GM19324 (cell line): ENCODE measurements around the gene FGD6.
"Not testable (repeated sequence)": the region's sequence is repeated elsewhere in the genome, so short reads cannot be mapped to it uniquely, and the experiment has no call there.

Source experiments
- ATAC-seq: cut with Tn5 transposase; IDR thresholded peaks from one replicate; pipeline ENCODE4 v1.9.1; 2021; ENCODE audit warnings: mild to moderate bottlenecking, moderate library complexity; ENCODE audit not compliant: unreplicated experiment, low FRiP score

Gene FGD6

DNA sequence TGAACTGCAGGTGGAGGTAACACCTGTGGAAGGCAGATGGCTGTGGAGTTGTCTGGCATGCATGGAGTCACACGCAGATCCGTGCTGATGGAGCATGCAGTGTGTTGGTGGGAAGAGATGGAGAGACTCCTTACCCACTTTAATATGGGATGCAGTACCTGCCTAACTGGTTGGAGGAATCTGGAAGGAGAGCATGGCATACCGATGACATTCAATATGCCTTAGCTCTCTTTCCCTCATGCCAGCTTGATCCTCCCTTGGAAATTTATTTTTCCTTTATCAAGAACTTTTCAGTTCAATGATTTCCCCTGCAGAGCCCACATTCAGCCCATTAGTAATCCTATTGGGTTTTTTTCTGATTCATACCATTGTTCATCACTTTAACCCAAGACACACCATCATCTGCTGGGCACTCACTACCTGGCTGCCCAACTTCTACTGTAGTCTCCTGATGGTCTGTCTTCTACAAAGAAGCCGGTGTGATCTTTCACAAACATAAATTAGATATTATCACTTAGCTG is 117.9 kb downstream of the FGD6 start:
- no peak for ATAC-seq

DNA sequence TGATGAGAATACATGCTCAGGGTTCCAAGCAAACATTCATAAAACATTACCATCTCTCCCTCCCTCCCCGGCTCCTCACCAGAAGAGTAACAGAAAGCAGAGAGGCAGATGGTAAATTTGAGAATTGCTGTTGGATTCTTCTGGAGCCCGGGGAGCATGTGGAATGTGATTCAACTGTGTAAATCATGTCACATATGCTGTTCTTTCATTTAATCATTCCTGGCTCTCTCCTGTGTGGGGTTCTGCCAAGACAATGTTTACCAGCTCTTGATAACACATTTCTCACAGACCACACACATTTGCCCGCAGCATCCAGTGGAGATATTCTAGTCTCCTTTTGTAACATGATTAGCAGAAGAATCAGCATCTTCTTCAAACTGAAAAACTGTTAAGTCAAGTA is 120.4 kb downstream of the FGD6 start:
- no peak for ATAC-seq

- ATAC-seq, result no peak
These were observed 120.9 kb downstream of the FGD6 start for GRCh38 chr12:95096378-95096777.

DNA sequence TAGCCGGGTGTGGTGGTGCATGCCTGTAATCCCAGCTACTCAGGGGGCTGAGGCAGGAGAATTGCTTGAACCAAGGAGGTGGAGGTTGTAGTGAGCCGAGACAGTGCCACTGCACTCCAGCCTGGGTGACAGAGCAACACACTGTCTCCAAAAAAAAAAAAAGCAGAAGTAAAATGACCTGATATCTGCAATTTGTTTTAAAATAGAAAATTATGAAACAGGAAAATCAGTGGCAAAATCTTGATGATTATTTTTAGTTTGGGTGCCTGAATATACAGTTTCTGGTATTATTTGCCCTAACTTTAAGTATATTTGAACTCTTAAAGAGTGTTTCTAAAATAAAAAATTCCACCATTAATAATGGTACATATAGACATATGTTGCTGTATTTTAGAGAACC is 121.4 kb downstream of the FGD6 start:
- not testable (repeated sequence) for ATAC-seq

GRCh38 chr12:95089462-95089861 is 127.8 kb downstream of the FGD6 start:
- no peak for ATAC-seq

- no peak for ATAC-seq
These were observed 128.9 kb downstream of the FGD6 start for GRCh38 chr12:95088379-95088778.

GRCh38 chr12:95085612-95086011 is 131.7 kb downstream of the FGD6 start:
- ATAC-seq, result no peak

DNA sequence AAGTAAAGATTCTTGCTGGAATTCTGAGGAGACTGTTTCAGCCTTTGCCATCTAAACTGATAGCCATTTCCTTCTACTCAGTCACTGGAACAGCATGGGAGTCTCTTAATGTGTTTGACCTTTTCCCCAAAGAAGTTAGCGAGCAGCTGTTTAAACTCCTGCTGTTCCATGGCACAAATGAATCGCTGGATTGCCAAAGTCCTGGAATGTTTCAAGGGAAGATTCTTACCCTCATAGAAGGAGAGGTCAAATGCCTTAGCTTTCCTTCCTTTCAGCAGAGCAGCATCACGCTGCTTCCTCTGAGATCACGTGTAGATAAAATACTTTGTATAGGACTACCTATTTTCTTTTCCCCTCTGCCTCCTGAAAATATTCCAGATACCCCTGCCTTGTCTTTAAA is 133.3 kb downstream of the FGD6 start:
- no peak for ATAC-seq

DNA sequence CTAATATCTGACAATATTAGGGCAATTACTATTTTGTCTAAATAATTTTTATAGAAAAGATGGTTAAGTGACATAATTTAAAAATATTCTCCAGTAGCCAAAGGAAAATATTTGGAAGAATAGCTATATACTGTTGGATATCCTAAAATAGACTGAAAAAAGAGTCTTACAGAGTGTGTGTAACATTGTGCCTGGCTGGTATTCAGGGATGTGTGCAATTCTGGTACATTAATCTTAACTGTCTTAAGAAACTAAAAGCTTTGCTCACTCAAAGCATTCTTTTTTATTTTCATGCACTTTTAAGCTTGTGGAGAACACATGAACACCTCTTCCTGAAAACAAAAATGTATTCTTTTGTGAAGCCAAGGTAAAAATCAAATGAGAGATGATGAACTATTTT is 133.8 kb downstream of the FGD6 start:
- no peak for ATAC-seq

GRCh38 chr12:95077341-95077740 is 139.9 kb downstream of the FGD6 start:
- ATAC-seq, result no peak

DNA sequence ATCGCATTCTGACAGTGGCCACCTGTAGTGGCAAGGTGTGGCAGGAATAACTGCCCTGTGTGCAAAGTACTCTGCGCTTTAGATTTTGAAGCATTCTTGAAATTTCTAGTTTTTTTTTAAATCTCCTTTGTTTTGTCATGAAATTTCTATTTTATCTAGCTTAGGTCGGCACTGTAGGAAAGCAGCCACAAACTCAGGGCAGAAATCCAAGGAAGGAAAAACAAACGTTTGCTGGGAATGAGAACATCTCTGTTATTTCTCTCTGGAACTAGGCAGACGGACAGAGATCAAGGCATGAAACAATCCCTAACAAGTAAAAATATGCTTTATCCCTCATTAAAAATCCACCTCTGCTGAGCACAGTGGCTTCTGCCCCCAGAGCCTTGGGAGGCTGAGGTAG is 142.5 kb downstream of the FGD6 start:
- ATAC-seq, result no peak

- ATAC-seq, result no peak
These were observed 143.4 kb downstream of the FGD6 start for GRCh38 chr12:95073698-95074520.

- peak; percentile 94 for ATAC-seq
These were observed 144.2 kb downstream of the FGD6 start, which contains the start of gene NR2C1 for GRCh38 chr12:95072900-95073697. TSS of gene NR2C1 (minus strand) at chr12:95073618. CDS start at chr12:95067384, 6,234 bp downstream.

DNA sequence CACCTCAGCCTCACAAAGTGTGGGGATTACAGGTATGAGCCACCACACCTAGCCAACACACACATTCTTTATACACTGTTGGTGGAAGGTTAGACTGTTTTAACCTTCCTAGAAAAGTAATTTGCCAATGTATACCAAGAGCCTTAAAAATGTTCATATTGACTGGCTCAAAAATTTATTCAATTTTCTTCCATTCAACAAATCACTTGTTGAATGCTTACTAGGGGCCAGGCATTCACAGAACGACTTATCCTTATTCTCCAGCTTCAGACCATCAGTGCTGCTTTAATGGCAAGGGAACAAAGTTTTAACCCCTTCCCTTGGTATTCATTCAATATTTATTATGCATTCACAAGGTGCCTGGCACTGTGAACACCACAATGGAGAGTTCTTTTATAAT is 146.9 kb downstream of the FGD6 start:
- ATAC-seq, result no peak

GRCh38 chr12:95066091-95066855 is 151.0 kb downstream of the FGD6 start:
- ATAC-seq, result no peak

- no peak for ATAC-seq
These were observed 156.3 kb downstream of the FGD6 start for GRCh38 chr12:95060951-95061350.

- no peak for ATAC-seq
These were observed 157.3 kb downstream of the FGD6 start for GRCh38 chr12:95059984-95060383.

GRCh38 chr12:95057424-95057823 is 159.8 kb downstream of the FGD6 start:
- ATAC-seq, result no peak

DNA sequence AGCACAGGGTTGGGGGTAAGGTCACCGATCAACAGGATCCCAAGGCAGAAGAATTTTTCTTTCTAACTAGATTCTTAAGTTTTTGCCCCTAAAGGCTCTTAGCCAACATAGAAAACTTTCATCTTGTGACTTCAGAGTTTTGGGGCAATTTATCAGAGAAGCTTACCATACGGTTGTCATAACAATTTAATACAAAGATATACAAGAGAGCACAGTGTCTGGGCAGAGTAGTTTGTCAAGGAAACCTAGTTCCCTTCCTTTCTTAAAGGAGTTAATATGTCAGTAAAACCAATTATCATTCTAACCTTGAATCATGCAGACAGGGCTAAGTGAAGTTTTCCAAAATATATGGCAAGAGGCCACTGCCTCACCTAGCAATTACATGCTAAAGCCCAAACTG is 162.2 kb downstream of the FGD6 start:
- no peak for ATAC-seq

DNA sequence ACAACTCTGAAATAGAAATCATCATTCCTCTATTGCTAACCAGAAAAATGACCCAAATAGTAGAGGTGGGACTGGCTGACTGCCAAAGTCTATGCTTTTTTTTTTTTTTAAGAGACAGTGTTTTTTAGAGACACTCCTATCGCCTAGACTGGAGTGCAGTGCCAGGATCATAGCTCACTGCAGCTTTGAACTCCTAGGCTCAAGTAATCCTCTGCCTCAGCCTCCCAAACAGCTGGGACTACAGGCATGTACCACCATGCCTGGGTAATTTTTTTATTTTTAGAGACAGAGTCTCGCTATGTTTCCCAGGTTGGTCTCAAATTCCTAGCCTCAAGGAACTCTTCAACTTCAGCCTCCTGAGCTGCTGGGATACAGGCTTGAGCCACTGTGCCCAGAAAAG is 163.1 kb downstream of the FGD6 start:
- ATAC-seq, result no peak

GRCh38 chr12:95051241-95051640 is 166.0 kb downstream of the FGD6 start:
- ATAC-seq, result no peak
